Measurements from ENCODE around the gene WDR5. TPM values are rescaled to one million over a fixed set of nuclear protein-coding genes. Genes with fewer than 3 reads are reported as not detected.
A peak's percentile ranks its signal among the peaks of the same experiment; 100 is the strongest.

Gene WDR5
- total and polyA plus RNA-seq, 12 donors, result 14.0 to 22.5 (median 17.8) TPM

GRCh38 chr9:134150557-134151214 is 14.8 kb downstream of the WDR5 start:
- ATAC-seq (no peak), DNase-seq (no peak)
- Histone ChIP-seq H3K27ac (no peak overlapping the region), H3K4me3 (no peak overlapping the region), H3K9me3 (no peaks in the 10 kb centered on the region), H3K36me3 (peaks cover 0 to 100% (median 59%) of the 10 kb centered on the region in 9 donors), H3K4me1 (no peaks in the 10 kb centered on the region), H3K27me3 (no peaks in the 10 kb centered on the region)
- intact Hi-C loops (cut with DNase I), result loop anchor here in 1 of 10 donors (10.0 kb wide), 1 partner anchor 594 kb away; no protein-coding TSS in a partner anchor
- TF ChIP-seq, protein P1, sequence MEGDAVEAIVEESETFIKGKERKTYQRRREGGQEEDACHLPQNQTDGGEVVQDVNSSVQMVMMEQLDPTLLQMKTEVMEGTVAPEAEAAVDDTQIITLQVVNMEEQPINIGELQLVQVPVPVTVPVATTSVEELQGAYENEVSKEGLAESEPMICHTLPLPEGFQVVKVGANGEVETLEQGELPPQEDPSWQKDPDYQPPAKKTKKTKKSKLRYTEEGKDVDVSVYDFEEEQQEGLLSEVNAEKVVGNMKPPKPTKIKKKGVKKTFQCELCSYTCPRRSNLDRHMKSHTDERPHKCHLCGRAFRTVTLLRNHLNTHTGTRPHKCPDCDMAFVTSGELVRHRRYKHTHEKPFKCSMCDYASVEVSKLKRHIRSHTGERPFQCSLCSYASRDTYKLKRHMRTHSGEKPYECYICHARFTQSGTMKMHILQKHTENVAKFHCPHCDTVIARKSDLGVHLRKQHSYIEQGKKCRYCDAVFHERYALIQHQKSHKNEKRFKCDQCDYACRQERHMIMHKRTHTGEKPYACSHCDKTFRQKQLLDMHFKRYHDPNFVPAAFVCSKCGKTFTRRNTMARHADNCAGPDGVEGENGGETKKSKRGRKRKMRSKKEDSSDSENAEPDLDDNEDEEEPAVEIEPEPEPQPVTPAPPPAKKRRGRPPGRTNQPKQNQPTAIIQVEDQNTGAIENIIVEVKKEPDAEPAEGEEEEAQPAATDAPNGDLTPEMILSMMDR (IDR thresholded peaks at IDR 0.05), result no peak
- WGBS, 2 donors, result 89 to 90% methylated on average over 12 of the region's 12 CpGs

GRCh38 chr9:134152022-134152448 is 16.2 kb downstream of the WDR5 start:
- TF ChIP-seq, protein P1 (IDR thresholded peaks at IDR 0.05), result no peak
- intact Hi-C loops (cut with DNase I), result loop anchor here in 1 of 10 donors (10.0 kb wide), 1 partner anchor 593 kb away; no protein-coding TSS in a partner anchor
- no peak for DNase-seq
- no peak overlapping the region for H3K4me3 ChIP-seq
- H3K4me1 ChIP-seq, result no peaks in the 10 kb centered on the region
- H3K27ac ChIP-seq, result no peak overlapping the region
- H3K9me3 ChIP-seq, result no peaks in the 10 kb centered on the region
- H3K36me3 ChIP-seq, result peaks cover 0 to 100% (median 58%) of the 10 kb centered on the region in 9 donors
- ATAC-seq, result no peak
- WGBS, 2 donors, result 81 to 89% methylated on average over 14 of the region's 14 CpGs
- no peaks in the 10 kb centered on the region for H3K27me3 ChIP-seq

- no peaks in the 10 kb centered on the region for H3K9me3 ChIP-seq
- TF ChIP-seq, protein P1 (IDR thresholded peaks at IDR 0.05), result no peak
- H3K27ac ChIP-seq, result no peak overlapping the region
- DNase-seq (no peak), ATAC-seq (no peak)
- no peaks in the 10 kb centered on the region for H3K27me3 ChIP-seq
- WGBS, 2 donors, result 93 to 95% methylated on average over 11 of the region's 11 CpGs
- no peak overlapping the region for H3K4me3 ChIP-seq
- intact Hi-C loops (cut with DNase I), result loop anchor here in 1 of 10 donors (10.0 kb wide), 1 partner anchor 592 kb away; no protein-coding TSS in a partner anchor
- peaks cover 0 to 100% (median 63%) of the 10 kb centered on the region in 9 donors for H3K36me3 ChIP-seq
- no peaks in the 10 kb centered on the region for H3K4me1 ChIP-seq
These were observed 16.6 kb downstream of the WDR5 start for GRCh38 chr9:134152488-134152887.

DNA sequence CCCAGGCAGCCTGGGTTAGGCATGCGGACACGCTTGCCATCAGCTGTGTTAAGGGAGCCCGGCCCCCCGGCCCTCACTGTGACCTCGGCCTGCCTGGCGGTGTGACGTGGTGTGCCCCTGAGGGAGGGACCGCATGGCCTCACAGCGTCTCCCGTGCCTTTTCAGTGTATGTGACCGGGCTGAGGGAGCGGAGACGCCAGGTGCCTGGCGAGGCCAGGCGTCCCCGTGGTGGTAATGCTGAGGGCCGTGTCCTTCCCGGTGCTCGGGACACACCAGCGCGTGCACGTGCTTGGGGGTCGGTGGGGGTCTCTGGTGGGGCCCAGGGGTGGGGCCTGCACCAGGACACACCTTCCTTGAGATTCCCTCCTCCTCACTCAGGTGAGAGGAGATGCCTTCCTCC is 17.6 kb downstream of the WDR5 start:
- DNase-seq (no peak), ATAC-seq (peak in 1 of 8 donors; percentile 5)
- Histone ChIP-seq H3K27ac (no peak overlapping the region), H3K9me3 (no peaks in the 10 kb centered on the region), H3K36me3 (peaks cover 0 to 100% (median 63%) of the 10 kb centered on the region in 9 donors), H3K4me3 (no peak overlapping the region), H3K4me1 (no peaks in the 10 kb centered on the region), H3K27me3 (no peaks in the 10 kb centered on the region)
- intact Hi-C loops (cut with DNase I), result loop anchor here in 1 of 10 donors (10.0 kb wide), 1 partner anchor 591 kb away; no protein-coding TSS in a partner anchor
- 96 to 97% methylated on average over 23 of the region's 23 CpGs for WGBS, 2 donors
- TF ChIP-seq, protein P1 (IDR thresholded peaks at IDR 0.05), result no peak

Data from heart right ventricle (tissue), 16 donors.